ENCODE measurements around the gene EML1. TPM values are rescaled to one million over a fixed set of nuclear protein-coding genes. Genes with fewer than 3 reads are reported as not detected.

EML1 gene
- total and polyA plus RNA-seq, 7 experiments from 2014 or later: not detected

DNA sequence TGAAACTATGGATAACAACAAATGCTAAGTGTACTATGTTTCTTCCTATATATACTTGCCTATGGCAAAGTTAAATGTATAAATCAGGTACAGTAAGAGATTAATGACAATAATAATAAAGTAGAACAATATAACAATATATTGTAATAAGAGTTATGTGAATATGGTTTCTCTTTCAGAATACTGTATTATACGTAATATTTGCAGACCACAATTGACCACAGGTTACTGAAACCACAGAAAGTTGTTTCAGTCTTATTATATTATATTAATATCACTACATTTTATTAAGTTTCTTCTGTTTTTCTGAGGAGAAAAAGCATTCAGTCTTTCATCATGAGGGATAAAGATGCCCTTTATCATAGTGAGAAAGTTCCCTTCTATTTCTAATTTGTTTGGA, 131.2 kb downstream of the EML1 start:
- no peaks in the 10 kb centered on the region for H3K4me1 ChIP-seq (ENCODE audit: control insufficient read depth in 2 of 2, insufficient read depth in 2 of 2, low read length in 2 of 2)
- ChIA-PET CTCF (no interaction called here), POLR2A (no interaction called here)
- no peaks in the 10 kb centered on the region for H3K9me3 ChIP-seq (ENCODE audit: control insufficient read depth in 2 of 3, low read length in 3 of 3)
- no peaks in the 10 kb centered on the region for H3K36me3 ChIP-seq (ENCODE audit: control insufficient read depth in 2 of 3, insufficient read depth in 3 of 3, low read length in 3 of 3)
- DNase-seq: no peak
- Mint-ChIP-seq H3K36me3 (peaks cover 0 to 1% (median 0%) of the 10 kb centered on the region in 5 donors), H3K4me1 (peaks cover 0 to 3% (median 0%) of the 10 kb centered on the region in 7 donors), H3K27me3 (peaks cover 0 to 14% (median 8%) of the 10 kb centered on the region in 5 donors), H3K4me3 (no peak overlapping the region), H3K27ac (no peak overlapping the region), H3K9me3 (peaks cover 0 to 8% (median 0%) of the 10 kb centered on the region in 11 donors)
- no peak overlapping the region for H3K4me3 ChIP-seq (ENCODE audit: low read length)
- intact Hi-C loops (cut with micrococcal nuclease): no loop called here
- ATAC-seq: no peak
- H3K27ac ChIP-seq (ENCODE audit: low read depth, low read length): no peak overlapping the region
- no peaks in the 10 kb centered on the region for H3K27me3 ChIP-seq (ENCODE audit: control insufficient read depth in 2 of 2, insufficient read depth in 2 of 2, low read length in 2 of 2)

DNA sequence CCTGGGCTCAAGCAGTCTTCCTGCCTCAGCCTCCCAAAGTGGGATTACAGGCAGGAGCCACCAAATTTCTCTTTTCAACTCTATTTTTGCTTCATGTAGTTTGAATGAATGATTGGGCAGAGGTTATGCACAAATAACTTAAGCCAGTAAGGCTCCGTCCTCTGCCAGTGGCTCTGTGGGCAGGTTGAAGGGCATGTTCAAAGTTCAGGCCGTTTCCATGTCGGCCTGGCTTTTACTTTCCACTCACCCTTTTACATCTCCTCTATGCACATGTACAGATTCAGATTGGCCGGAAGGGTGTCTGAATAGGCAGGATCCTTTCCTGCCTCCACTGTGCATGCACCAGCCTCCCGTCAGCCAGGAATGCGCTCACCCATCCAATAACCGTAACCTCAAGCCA, 132.3 kb downstream of the EML1 start:
- H3K4me1 Mint-ChIP-seq: no peaks in the 10 kb centered on the region
- peaks cover 0 to 1% (median 0%) of the 10 kb centered on the region in 5 donors for H3K36me3 Mint-ChIP-seq
- no peak for DNase-seq
- Histone ChIP-seq H3K4me3 (ENCODE audit: low read length) (no peak overlapping the region), H3K9me3 (ENCODE audit: control insufficient read depth in 2 of 3, low read length in 3 of 3) (no peaks in the 10 kb centered on the region), H3K27me3 (ENCODE audit: control insufficient read depth in 2 of 2, insufficient read depth in 2 of 2, low read length in 2 of 2) (no peaks in the 10 kb centered on the region), H3K4me1 (ENCODE audit: control insufficient read depth in 2 of 2, insufficient read depth in 2 of 2, low read length in 2 of 2) (no peaks in the 10 kb centered on the region), H3K36me3 (ENCODE audit: control insufficient read depth in 2 of 3, insufficient read depth in 3 of 3, low read length in 3 of 3) (no peaks in the 10 kb centered on the region), H3K27ac (ENCODE audit: low read depth, low read length) (no peak overlapping the region)
- ChIA-PET CTCF (no interaction called here), POLR2A (no interaction called here)
- intact Hi-C loops (cut with micrococcal nuclease): no loop called here
- H3K27me3 Mint-ChIP-seq: peaks cover 0 to 14% (median 6%) of the 10 kb centered on the region in 5 donors
- no peak overlapping the region for H3K4me3 Mint-ChIP-seq
- H3K27ac Mint-ChIP-seq: no peak overlapping the region
- no peak for ATAC-seq
- H3K9me3 Mint-ChIP-seq: peaks cover 0 to 8% (median 0%) of the 10 kb centered on the region in 11 donors

DNA sequence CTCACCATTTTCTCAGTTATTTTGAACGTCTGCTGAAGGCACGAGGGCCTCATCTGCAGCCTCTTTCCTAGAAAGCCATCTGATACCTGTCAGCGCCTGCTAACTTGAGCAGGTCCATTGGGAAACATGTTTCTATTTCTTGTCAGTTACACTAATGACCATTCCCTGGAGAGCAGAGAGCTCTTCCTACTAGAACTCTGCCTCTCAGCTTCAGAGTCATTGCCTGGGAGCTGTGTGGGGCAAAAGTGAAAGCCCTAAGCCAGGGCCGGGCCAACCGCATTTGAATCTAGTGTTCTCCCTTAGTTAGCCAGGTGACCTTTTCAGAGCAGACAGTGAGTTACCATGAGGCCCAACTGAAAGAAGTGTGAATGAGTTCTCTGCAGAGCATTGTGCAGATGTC, 135.8 kb downstream of the EML1 start:
- H3K4me1 ChIP-seq (ENCODE audit: control insufficient read depth in 2 of 2, insufficient read depth in 2 of 2, low read length in 2 of 2): no peaks in the 10 kb centered on the region
- intact Hi-C loops (cut with micrococcal nuclease): no loop called here
- Mint-ChIP-seq H3K9me3 (peaks cover 0 to 8% (median 0%) of the 10 kb centered on the region in 11 donors), H3K4me3 (no peak overlapping the region), H3K27me3 (peaks cover 0 to 14% (median 6%) of the 10 kb centered on the region in 5 donors), H3K27ac (no peak overlapping the region), H3K4me1 (no peaks in the 10 kb centered on the region), H3K36me3 (peaks cover 0 to 1% (median 0%) of the 10 kb centered on the region in 5 donors)
- ATAC-seq: no peak
- CTCF ChIA-PET: no interaction called here
- no peaks in the 10 kb centered on the region for H3K36me3 ChIP-seq (ENCODE audit: control insufficient read depth in 2 of 3, insufficient read depth in 3 of 3, low read length in 3 of 3)
- no peaks in the 10 kb centered on the region for H3K27me3 ChIP-seq (ENCODE audit: control insufficient read depth in 2 of 2, insufficient read depth in 2 of 2, low read length in 2 of 2)
- no peak overlapping the region for H3K27ac ChIP-seq (ENCODE audit: low read depth, low read length)
- no peak for DNase-seq
- POLR2A ChIA-PET: interaction anchor here (0.7 to 1.2 kb wide), 2 partner anchors 12 to 17 kb away, joined by 3 read pairs; no protein-coding TSS in a partner anchor
- H3K9me3 ChIP-seq (ENCODE audit: control insufficient read depth in 2 of 3, low read length in 3 of 3): no peaks in the 10 kb centered on the region
- no peak overlapping the region for H3K4me3 ChIP-seq (ENCODE audit: low read length)

DNA sequence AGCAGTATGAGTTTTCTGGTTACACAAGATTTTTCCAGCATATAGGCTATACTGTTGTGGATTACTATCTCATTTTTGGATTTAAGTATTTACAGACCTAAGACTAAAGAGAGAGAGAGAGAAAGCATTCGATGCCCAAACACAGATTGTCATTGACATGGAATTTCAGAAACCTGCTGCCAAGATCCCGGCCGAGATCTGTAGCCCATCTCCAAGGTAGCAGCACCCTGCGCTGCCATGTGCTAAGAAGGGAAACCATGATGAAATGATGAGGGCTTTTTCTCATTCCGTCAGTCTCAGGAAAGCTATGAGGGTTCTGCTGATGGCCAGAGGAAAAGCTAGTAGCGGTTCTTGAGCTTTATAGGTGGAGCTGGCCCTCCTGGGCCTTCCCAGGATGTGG, 136.4 kb downstream of the EML1 start:
- no peak overlapping the region for H3K27ac ChIP-seq (ENCODE audit: low read depth, low read length)
- DNase-seq (no peak), ATAC-seq (no peak)
- H3K27me3 ChIP-seq (ENCODE audit: control insufficient read depth in 2 of 2, insufficient read depth in 2 of 2, low read length in 2 of 2): no peaks in the 10 kb centered on the region
- intact Hi-C loops (cut with micrococcal nuclease): no loop called here
- H3K27ac Mint-ChIP-seq: no peak overlapping the region
- H3K9me3 ChIP-seq (ENCODE audit: control insufficient read depth in 2 of 3, low read length in 3 of 3): no peaks in the 10 kb centered on the region
- H3K4me3 ChIP-seq (ENCODE audit: low read length): no peak overlapping the region
- ChIA-PET CTCF (no interaction called here), POLR2A (interaction anchor here (1.2 kb wide), 1 partner anchor 16 kb away, joined by 3 read pairs; no protein-coding TSS in a partner anchor)
- H3K4me3 Mint-ChIP-seq: no peak overlapping the region
- no peaks in the 10 kb centered on the region for H3K4me1 ChIP-seq (ENCODE audit: control insufficient read depth in 2 of 2, insufficient read depth in 2 of 2, low read length in 2 of 2)
- H3K4me1 Mint-ChIP-seq: no peaks in the 10 kb centered on the region
- peaks cover 0 to 1% (median 0%) of the 10 kb centered on the region in 5 donors for H3K36me3 Mint-ChIP-seq
- H3K27me3 Mint-ChIP-seq: peaks cover 0 to 14% (median 6%) of the 10 kb centered on the region in 5 donors
- no peaks in the 10 kb centered on the region for H3K36me3 ChIP-seq (ENCODE audit: control insufficient read depth in 2 of 3, insufficient read depth in 3 of 3, low read length in 3 of 3)
- peaks cover 0 to 8% (median 0%) of the 10 kb centered on the region in 11 donors for H3K9me3 Mint-ChIP-seq

DNA sequence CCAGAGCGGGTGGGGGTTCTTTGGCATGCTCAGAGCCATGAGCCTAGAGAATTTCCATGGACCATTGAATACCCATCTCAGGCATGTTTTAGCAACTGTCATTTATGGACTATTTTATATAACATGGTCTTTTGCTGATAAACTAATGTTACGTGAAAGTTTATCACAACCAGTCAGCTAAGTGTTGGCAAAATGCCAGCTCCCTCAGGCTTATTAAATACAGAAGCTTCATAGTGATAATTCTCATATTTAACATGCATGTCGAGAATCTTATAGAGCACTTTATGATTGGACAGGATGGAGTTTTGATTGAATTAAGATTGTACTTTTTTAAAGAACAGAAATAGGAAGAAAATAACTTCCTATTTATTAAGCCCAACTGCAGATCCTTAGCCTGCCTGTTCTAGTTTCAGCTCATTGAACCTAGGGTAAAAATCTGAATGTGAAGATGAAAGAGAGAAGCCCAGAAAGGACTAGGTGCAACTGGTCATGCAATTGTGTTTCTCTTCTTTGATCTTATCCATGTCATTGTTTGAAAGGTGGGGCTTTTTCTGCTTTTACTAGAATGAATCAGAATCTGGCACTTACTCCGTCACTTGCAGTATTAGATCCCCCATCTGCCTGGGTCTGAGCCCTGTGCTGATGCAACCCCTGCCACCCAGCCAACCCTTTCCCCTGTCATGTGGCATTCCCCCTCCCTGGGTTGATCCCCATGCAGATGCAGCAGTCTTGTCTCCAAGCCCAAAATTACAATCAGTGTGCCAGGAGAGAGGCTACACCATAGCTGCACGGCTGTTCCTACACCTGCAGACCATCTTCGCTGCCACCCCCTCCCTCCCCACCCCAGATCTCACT, 137.4 kb downstream of the EML1 start:
- H3K36me3 ChIP-seq (ENCODE audit: control insufficient read depth in 2 of 3, insufficient read depth in 3 of 3, low read length in 3 of 3): no peaks in the 10 kb centered on the region
- no peak overlapping the region for H3K27ac Mint-ChIP-seq
- intact Hi-C loops (cut with micrococcal nuclease): no loop called here
- ChIA-PET CTCF (interaction anchor here (0.6 kb wide), 1 partner anchor 49 kb away, joined by 3 read pairs; no protein-coding TSS in a partner anchor), POLR2A (no interaction called here)
- no peaks in the 10 kb centered on the region for H3K27me3 ChIP-seq (ENCODE audit: control insufficient read depth in 2 of 2, insufficient read depth in 2 of 2, low read length in 2 of 2)
- DNase-seq (no peak), ATAC-seq (no peak)
- peaks cover 0 to 1% (median 0%) of the 10 kb centered on the region in 5 donors for H3K36me3 Mint-ChIP-seq
- H3K27me3 Mint-ChIP-seq: peaks cover 0 to 13% (median 6%) of the 10 kb centered on the region in 5 donors
- no peak overlapping the region for H3K4me3 ChIP-seq (ENCODE audit: low read length)
- H3K4me1 Mint-ChIP-seq: no peaks in the 10 kb centered on the region
- no peak overlapping the region for H3K4me3 Mint-ChIP-seq
- no peaks in the 10 kb centered on the region for H3K9me3 ChIP-seq (ENCODE audit: control insufficient read depth in 2 of 3, low read length in 3 of 3)
- H3K4me1 ChIP-seq (ENCODE audit: control insufficient read depth in 2 of 2, insufficient read depth in 2 of 2, low read length in 2 of 2): no peaks in the 10 kb centered on the region
- no peak overlapping the region for H3K27ac ChIP-seq (ENCODE audit: low read depth, low read length)
- peaks cover 0 to 8% (median 0%) of the 10 kb centered on the region in 11 donors for H3K9me3 Mint-ChIP-seq

DNA sequence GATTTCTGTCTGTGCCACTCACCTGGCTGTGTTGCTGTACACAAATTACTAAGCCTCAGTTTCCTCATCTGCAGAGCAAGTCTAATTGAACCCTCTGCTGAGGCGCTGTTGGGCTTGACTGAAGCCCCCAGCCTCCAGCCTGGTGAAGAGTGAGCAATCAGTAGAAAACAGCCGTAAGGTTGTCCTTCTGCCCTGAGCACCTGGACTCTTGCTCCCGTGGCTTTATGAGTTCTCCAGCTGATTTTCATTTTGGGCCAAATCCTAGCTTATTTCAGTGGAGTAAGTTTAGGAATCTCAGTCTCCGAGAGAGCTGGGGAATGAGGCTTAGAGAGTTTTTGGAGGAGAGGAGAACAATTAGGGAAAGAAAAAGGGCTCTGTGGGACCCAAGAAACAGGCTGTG, 138.1 kb downstream of the EML1 start:
- DNase-seq: no peak
- intact Hi-C loops (cut with micrococcal nuclease): no loop called here
- POLR2A ChIA-PET: no interaction called here
- ATAC-seq: no peak
- Histone ChIP-seq H3K4me3 (ENCODE audit: low read length) (no peak overlapping the region), H3K36me3 (ENCODE audit: control insufficient read depth in 2 of 3, insufficient read depth in 3 of 3, low read length in 3 of 3) (no peaks in the 10 kb centered on the region), H3K27me3 (ENCODE audit: control insufficient read depth in 2 of 2, insufficient read depth in 2 of 2, low read length in 2 of 2) (no peaks in the 10 kb centered on the region), H3K4me1 (ENCODE audit: control insufficient read depth in 2 of 2, insufficient read depth in 2 of 2, low read length in 2 of 2) (no peaks in the 10 kb centered on the region), H3K27ac (ENCODE audit: low read depth, low read length) (no peak overlapping the region), H3K9me3 (ENCODE audit: control insufficient read depth in 2 of 3, low read length in 3 of 3) (no peaks in the 10 kb centered on the region)
- Mint-ChIP-seq H3K36me3 (peaks cover 0 to 1% (median 0%) of the 10 kb centered on the region in 5 donors), H3K27ac (peak overlapping the region in 1 of 9 donors; percentile 20), H3K9me3 (peaks cover 0 to 8% (median 0%) of the 10 kb centered on the region in 11 donors), H3K4me3 (no peak overlapping the region), H3K4me1 (no peaks in the 10 kb centered on the region), H3K27me3 (peaks cover 0 to 13% (median 6%) of the 10 kb centered on the region in 5 donors)
- CTCF ChIA-PET: no interaction called here

DNA sequence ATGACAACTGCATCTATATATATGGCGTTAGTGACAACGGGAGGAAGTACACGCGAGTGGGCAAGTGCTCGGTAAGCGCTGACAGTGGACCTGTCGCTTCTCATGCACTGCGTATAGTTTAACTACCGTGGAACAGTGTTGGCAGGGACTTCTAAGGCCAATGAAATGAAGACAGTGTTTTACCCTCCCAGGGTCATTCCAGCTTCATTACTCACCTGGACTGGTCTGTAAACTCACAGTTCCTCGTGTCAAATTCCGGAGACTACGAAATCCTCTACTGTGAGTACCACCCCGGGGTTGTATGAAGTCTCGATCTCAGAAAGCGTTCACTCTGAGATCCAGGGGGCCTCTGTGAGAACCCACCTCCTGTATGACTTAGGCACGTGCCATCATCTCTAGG, 142.8 kb downstream of the EML1 start:
- Mint-ChIP-seq H3K4me1 (no peaks in the 10 kb centered on the region), H3K27me3 (peaks cover 0 to 9% (median 0%) of the 10 kb centered on the region in 5 donors), H3K4me3 (no peak overlapping the region), H3K27ac (no peak overlapping the region), H3K36me3 (no peaks in the 10 kb centered on the region), H3K9me3 (no peaks in the 10 kb centered on the region)
- ChIA-PET POLR2A (no interaction called here), CTCF (no interaction called here)
- H3K4me3 ChIP-seq (ENCODE audit: low read length): no peak overlapping the region
- no peaks in the 10 kb centered on the region for H3K4me1 ChIP-seq (ENCODE audit: control insufficient read depth in 2 of 2, insufficient read depth in 2 of 2, low read length in 2 of 2)
- H3K9me3 ChIP-seq (ENCODE audit: control insufficient read depth in 2 of 3, low read length in 3 of 3): no peaks in the 10 kb centered on the region
- H3K36me3 ChIP-seq (ENCODE audit: control insufficient read depth in 2 of 3, insufficient read depth in 3 of 3, low read length in 3 of 3): no peaks in the 10 kb centered on the region
- DNase-seq (no peak), ATAC-seq (no peak)
- intact Hi-C loops (cut with micrococcal nuclease): no loop called here
- H3K27ac ChIP-seq (ENCODE audit: low read depth, low read length): no peak overlapping the region
- H3K27me3 ChIP-seq (ENCODE audit: control insufficient read depth in 2 of 2, insufficient read depth in 2 of 2, low read length in 2 of 2): no peaks in the 10 kb centered on the region
